ENCODE results near the gene ITPRIPL1. TPM values are rescaled to one million over a fixed set of nuclear protein-coding genes. Genes with fewer than 3 reads are reported as not detected.
A peak's percentile ranks its signal among the peaks of the same experiment; 100 is the strongest.

The ITPRIPL1 gene
- total RNA-seq, 1 experiment from 2014 or later, result 23.5 TPM

DNA sequence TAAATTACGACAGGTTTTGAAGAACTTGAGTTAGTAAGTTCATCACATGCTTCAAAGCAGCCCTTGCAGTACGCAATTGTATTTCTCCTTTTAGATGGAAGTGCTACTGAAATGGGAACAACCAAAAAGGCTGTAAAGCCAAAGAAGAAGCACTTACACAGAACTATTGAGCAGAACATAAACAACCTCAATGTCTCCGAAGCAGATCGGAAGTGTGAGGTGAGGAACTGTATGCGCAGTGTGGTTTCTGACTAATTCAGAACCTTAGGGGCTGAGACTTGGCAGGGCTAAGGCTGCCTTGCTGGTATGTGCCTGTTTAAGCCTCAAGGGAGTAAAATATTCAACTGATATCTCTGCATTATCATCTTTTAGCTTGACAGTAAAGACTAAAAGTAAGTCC, 18.9 kb downstream of the ITPRIPL1 start:
- Histone ChIP-seq H3K4me3 (ENCODE audit: low read depth, low read length, poor library complexity, severe bottlenecking) (no peak overlapping the region), H3K27ac (ENCODE audit: low read depth, low read length, poor library complexity, severe bottlenecking) (no peak overlapping the region), H3K27me3 (replicated peaks; ENCODE audit: insufficient read depth, low read depth, low read length, poor library complexity) (no peaks in the 10 kb centered on the region), H3K9me3 (ENCODE audit: low read depth, low read length, poor library complexity, severe bottlenecking) (no peaks in the 10 kb centered on the region), H3K4me1 (ENCODE audit: insufficient read depth, low read length, poor library complexity, severe bottlenecking) (no peaks in the 10 kb centered on the region), H3K36me3 (ENCODE audit: insufficient read depth, low read length, poor library complexity, severe bottlenecking) (peaks cover 75% of the 10 kb centered on the region)
- ChIA-PET CTCF (no interaction called here), POLR2A (ENCODE audit: low non-redundant PET) (interaction anchor here (1.0 kb wide), 1 partner anchor 9 kb away, joined by 3 read pairs; the partner anchor contains the start of gene NCAPH)
- intact Hi-C loops (cut with micrococcal nuclease; ENCODE audit: unreplicated experiment), result no loop called here
- TF ChIP-seq, protein P1, sequence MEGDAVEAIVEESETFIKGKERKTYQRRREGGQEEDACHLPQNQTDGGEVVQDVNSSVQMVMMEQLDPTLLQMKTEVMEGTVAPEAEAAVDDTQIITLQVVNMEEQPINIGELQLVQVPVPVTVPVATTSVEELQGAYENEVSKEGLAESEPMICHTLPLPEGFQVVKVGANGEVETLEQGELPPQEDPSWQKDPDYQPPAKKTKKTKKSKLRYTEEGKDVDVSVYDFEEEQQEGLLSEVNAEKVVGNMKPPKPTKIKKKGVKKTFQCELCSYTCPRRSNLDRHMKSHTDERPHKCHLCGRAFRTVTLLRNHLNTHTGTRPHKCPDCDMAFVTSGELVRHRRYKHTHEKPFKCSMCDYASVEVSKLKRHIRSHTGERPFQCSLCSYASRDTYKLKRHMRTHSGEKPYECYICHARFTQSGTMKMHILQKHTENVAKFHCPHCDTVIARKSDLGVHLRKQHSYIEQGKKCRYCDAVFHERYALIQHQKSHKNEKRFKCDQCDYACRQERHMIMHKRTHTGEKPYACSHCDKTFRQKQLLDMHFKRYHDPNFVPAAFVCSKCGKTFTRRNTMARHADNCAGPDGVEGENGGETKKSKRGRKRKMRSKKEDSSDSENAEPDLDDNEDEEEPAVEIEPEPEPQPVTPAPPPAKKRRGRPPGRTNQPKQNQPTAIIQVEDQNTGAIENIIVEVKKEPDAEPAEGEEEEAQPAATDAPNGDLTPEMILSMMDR (conservative IDR thresholded peaks at IDR 0.05; ENCODE audit: low read depth, low read length), result no peak
- BruUV-seq (replicated peaks), result no TSS peak
- no peak for DNase-seq (ENCODE audit: low spot score)

DNA sequence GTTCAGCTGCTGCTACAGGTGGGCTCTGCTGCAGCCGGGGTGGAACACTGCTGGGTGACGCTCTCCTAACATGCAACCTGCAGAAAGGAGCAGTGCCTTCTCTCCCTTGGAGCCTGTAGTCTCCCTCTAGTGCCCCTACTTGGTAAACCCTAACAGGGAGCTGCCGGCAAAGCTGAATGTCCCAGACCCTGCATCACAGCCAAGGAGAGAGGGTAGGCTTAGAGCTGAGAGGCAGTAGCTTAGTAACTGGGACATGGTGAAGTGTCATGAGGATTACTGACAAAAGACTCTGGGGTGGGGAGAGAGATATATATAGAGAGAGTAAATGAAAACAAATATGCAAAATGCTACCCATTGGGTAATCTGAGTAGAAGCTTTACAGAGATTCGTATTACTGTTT, 20.3 kb downstream of the ITPRIPL1 start:
- no peak for DNase-seq (ENCODE audit: low spot score)
- TF ChIP-seq, protein P1 (conservative IDR thresholded peaks at IDR 0.05; ENCODE audit: low read depth, low read length), result peak; percentile 27; the same call in 1 of the 2 replicates
- TF ChIP-seq EZH2 (IDR thresholded peaks at IDR 0.05; ENCODE audit: borderline replicate concordance, low read depth, low read length, poor library complexity, severe bottlenecking), result no peak
- ChIA-PET CTCF (interaction anchor here (0.6 kb wide), 1 partner anchor 323 kb away, joined by 3 read pairs; no protein-coding TSS in a partner anchor), POLR2A (ENCODE audit: low non-redundant PET) (no interaction called here)
- no peaks in the 10 kb centered on the region for H3K9me3 ChIP-seq (ENCODE audit: low read depth, low read length, poor library complexity, severe bottlenecking)
- H3K27ac ChIP-seq (ENCODE audit: low read depth, low read length, poor library complexity, severe bottlenecking), result no peak overlapping the region
- H3K36me3 ChIP-seq (ENCODE audit: insufficient read depth, low read length, poor library complexity, severe bottlenecking), result peaks cover 87% of the 10 kb centered on the region
- H3K4me1 ChIP-seq (ENCODE audit: insufficient read depth, low read length, poor library complexity, severe bottlenecking), result no peaks in the 10 kb centered on the region
- H3K27me3 ChIP-seq (replicated peaks; ENCODE audit: insufficient read depth, low read depth, low read length, poor library complexity), result no peaks in the 10 kb centered on the region
- intact Hi-C loops (cut with micrococcal nuclease; ENCODE audit: unreplicated experiment), result no loop called here
- no TSS peak for BruUV-seq (replicated peaks)
- no peak overlapping the region for H3K4me3 ChIP-seq (ENCODE audit: low read depth, low read length, poor library complexity, severe bottlenecking)

DNA sequence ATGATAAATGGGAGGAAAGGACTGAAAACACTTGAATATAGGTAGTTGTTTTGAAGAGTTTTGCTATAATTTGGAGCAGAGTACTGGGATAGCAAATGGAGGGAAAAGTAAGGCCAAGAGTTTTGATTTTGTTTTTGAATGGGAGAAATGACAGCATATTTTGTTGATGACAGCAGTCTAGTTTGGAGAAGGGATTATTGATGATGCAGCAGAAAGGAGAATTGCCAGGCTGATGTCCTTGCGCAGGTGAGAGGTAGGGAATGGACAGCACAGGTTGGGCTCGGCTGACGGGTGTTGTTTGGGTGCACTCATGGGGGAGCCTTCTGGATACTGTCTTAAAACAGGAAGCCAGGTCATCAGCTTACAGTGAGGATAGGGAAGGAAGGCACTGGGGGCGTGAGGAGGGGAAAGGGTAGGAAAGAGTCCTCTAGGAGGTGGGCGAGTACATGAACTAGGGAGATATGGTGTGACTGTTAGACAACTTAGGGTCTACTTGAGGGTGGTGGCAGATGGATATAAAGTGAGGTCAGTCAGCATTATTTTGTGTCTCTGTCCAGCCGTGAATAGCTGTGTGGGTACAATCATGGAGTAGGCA, 20.8 kb downstream of the ITPRIPL1 start:
- H3K27ac ChIP-seq (ENCODE audit: low read depth, low read length, poor library complexity, severe bottlenecking), result no peak overlapping the region
- peaks cover 92% of the 10 kb centered on the region for H3K36me3 ChIP-seq (ENCODE audit: insufficient read depth, low read length, poor library complexity, severe bottlenecking)
- no peaks in the 10 kb centered on the region for H3K9me3 ChIP-seq (ENCODE audit: low read depth, low read length, poor library complexity, severe bottlenecking)
- TF ChIP-seq EZH2 (IDR thresholded peaks at IDR 0.05; ENCODE audit: borderline replicate concordance, low read depth, low read length, poor library complexity, severe bottlenecking), result no peak
- TF ChIP-seq, protein P1 (conservative IDR thresholded peaks at IDR 0.05; ENCODE audit: low read depth, low read length), result no peak
- CTCF ChIA-PET, result no interaction called here
- POLR2A ChIA-PET (ENCODE audit: low non-redundant PET), result no interaction called here
- H3K4me1 ChIP-seq (ENCODE audit: insufficient read depth, low read length, poor library complexity, severe bottlenecking), result no peaks in the 10 kb centered on the region
- no peaks in the 10 kb centered on the region for H3K27me3 ChIP-seq (replicated peaks; ENCODE audit: insufficient read depth, low read depth, low read length, poor library complexity)
- no peak for DNase-seq (ENCODE audit: low spot score)
- no peak overlapping the region for H3K4me3 ChIP-seq (ENCODE audit: low read depth, low read length, poor library complexity, severe bottlenecking)
- no TSS peak for BruUV-seq (replicated peaks)
- intact Hi-C loops (cut with micrococcal nuclease; ENCODE audit: unreplicated experiment), result no loop called here

All from A673 (cell line).